Cardiac muscle cell (in vitro differentiated cells and primary cell): ENCODE measurements around the gene DOCK3. TPM values are rescaled to one million over a fixed set of nuclear protein-coding genes. Genes with fewer than 3 reads are reported as not detected.

Source experiments
- DNase-seq, 2 donors: peaks; one replicate each; pipeline versions ENCODE4 v3.0.0 to v3.0.0-alpha.2; 2010 to 2017; ENCODE audit warnings: low read depth in 1 of 2, low spot score in 1 of 2
- H3K27ac ChIP-seq: fragments of 200-600 bp; sonication (generic); 2 replicates; pipeline ENCODE4 v1.5.1; 2016
- H3K27me3 ChIP-seq: fragments of 200-600 bp; sonication (generic); 2 replicates; pipeline ENCODE4 v1.6.0; 2016; ENCODE audit warnings: control low read depth
- H3K36me3 ChIP-seq: fragments of 200-600 bp; sonication (generic); 2 replicates; pipeline ENCODE4 v1.5.1; 2016; ENCODE audit warnings: control low read depth
- H3K4me1 ChIP-seq: fragments of 200-600 bp; sonication (generic); 2 replicates; pipeline ENCODE4 v1.8.1; 2017; ENCODE audit warnings: low read depth, mild to moderate bottlenecking, mixed run types
- H3K4me3 ChIP-seq: fragments of 200-600 bp; sonication (generic); 2 replicates; pipeline ENCODE4 v1.5.1; 2016; ENCODE audit warnings: mild to moderate bottlenecking
- H3K9me3 ChIP-seq: fragments of 200-600 bp; sonication (generic); 2 replicates; pipeline ENCODE4 v1.5.1; 2017; ENCODE audit warnings: low read depth, mild to moderate bottlenecking, control low read depth
- polyA plus RNA-seq: library from polyadenylated mRNA; unstranded; fragments of >200 nt; fragmentation: Nextera tagmentation; extraction: Ambion mirVana; gene quantifications from 2 replicates; pipeline ENCODE4 v1.2.1, GENCODE V29; 2016
- total RNA-seq: library from RNA; depleted of rRNA; stranded (reverse); fragments of >200 nt; gene quantifications from 2 replicates; pipeline ENCODE4 v1.2.3, GENCODE V29; 2016
- TF ChIP-seq, protein P1 (sequence below): IDR thresholded peaks from 2 replicates; pipeline ENCODE4 v1.5.1; 2012; ENCODE audit warnings: low read depth, mild to moderate bottlenecking, low read length

DOCK3 gene
- total and polyA plus RNA-seq, 2 experiments from 2014 or later = 0.56 to 1.3 TPM

DNA sequence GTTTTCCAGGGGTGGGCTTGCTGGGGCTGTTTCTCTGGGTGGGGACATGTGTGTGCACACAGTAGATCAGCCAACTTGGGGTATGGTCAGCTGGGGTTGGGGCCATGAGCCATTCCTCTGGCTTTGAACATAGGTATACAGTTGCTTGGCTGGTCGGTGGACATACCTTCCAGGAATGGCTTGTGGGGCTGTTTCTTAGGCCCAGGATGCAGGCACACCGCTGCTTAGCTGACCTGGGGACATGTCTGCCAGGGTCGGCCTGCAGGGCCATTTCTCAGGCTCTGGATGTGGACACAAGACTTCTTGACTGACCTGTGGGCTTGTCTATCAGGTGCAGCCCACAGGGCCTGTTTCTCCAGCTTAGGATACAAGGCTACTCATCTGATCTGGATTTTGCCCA, 130.6 kb downstream of the DOCK3 start:
- H3K27me3 ChIP-seq = no peaks in the 10 kb centered on the region
- H3K27ac ChIP-seq = no peak overlapping the region
- no peaks in the 10 kb centered on the region for H3K36me3 ChIP-seq
- no peak overlapping the region for H3K4me3 ChIP-seq
- TF ChIP-seq, protein P1, sequence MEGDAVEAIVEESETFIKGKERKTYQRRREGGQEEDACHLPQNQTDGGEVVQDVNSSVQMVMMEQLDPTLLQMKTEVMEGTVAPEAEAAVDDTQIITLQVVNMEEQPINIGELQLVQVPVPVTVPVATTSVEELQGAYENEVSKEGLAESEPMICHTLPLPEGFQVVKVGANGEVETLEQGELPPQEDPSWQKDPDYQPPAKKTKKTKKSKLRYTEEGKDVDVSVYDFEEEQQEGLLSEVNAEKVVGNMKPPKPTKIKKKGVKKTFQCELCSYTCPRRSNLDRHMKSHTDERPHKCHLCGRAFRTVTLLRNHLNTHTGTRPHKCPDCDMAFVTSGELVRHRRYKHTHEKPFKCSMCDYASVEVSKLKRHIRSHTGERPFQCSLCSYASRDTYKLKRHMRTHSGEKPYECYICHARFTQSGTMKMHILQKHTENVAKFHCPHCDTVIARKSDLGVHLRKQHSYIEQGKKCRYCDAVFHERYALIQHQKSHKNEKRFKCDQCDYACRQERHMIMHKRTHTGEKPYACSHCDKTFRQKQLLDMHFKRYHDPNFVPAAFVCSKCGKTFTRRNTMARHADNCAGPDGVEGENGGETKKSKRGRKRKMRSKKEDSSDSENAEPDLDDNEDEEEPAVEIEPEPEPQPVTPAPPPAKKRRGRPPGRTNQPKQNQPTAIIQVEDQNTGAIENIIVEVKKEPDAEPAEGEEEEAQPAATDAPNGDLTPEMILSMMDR = no peak
- no peaks in the 10 kb centered on the region for H3K9me3 ChIP-seq
- DNase-seq = no peak
- H3K4me1 ChIP-seq = no peaks in the 10 kb centered on the region

DNA sequence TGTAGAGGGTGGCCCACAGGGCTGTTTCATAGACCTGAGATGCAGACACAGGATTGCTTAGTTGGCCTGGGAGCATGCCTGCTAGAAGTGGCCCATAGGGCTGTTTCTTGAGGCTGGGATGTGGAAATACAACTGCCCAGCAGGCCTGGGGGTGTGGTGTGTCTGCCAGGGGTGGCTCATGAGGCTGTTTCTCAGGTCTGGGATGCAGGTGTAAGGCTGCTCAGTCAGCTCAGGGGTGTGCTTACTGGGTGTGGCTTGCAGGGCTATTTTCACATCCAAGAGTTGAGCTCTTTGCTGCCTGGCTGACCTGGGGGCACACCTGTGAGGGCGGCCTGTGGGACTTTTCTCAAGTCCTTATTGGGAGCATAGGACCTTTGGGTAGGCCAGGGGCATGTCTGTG, 131.3 kb downstream of the DOCK3 start:
- Histone ChIP-seq H3K4me1 (no peaks in the 10 kb centered on the region), H3K27ac (no peak overlapping the region), H3K4me3 (no peak overlapping the region), H3K9me3 (no peaks in the 10 kb centered on the region), H3K36me3 (no peaks in the 10 kb centered on the region), H3K27me3 (no peaks in the 10 kb centered on the region)
- DNase-seq = no peak
- TF ChIP-seq, protein P1 = no peak

DNA sequence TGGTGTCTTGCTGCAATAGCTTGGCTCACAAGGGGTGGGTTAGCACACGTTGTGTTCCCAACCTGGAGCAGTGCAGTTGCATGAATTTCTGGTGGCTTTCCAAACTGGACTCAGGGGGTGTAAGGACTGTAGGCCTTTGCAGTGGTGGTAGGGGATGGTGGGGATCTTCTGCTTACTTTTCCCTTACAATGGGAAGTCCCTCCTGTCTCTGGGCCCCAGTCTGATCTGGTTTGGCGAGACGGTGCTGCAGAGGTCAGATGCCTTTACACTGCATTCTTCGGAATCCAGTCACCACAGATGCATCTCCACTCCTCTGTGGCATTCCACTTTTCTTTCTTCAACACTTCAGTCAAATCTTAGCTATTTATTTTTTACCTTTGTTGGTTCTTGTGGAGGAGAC, 132.1 kb downstream of the DOCK3 start:
- DNase-seq = peak in 1 of 2 donors; percentile 4
- H3K4me1 ChIP-seq = no peaks in the 10 kb centered on the region
- no peaks in the 10 kb centered on the region for H3K27me3 ChIP-seq
- H3K4me3 ChIP-seq = no peak overlapping the region
- H3K27ac ChIP-seq = peak overlapping the region; percentile 45
- TF ChIP-seq, protein P1 = no peak
- no peaks in the 10 kb centered on the region for H3K36me3 ChIP-seq
- no peaks in the 10 kb centered on the region for H3K9me3 ChIP-seq

DNA sequence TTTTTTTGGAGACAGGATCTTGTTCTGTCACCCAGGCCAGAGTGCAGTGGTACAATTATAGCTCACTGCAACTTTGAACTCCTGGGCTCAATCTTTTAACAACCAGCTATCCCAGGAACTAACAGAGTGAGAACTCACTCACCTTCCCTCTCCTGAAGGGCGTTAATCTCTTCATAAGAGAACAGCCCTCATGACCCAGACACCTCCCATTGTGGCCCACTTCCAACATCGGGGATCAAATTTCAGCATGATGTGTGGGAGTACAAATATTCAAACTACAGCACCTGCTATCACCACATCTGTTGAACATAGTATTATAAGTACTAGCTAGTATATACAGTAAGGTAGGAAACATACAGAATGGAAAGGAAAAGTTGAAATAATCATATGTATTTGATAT, 132.5 kb downstream of the DOCK3 start:
- DNase-seq = no peak
- TF ChIP-seq, protein P1 = no peak
- H3K4me3 ChIP-seq = no peak overlapping the region
- no peaks in the 10 kb centered on the region for H3K4me1 ChIP-seq
- H3K9me3 ChIP-seq = no peaks in the 10 kb centered on the region
- no peaks in the 10 kb centered on the region for H3K27me3 ChIP-seq
- H3K27ac ChIP-seq = peak overlapping the region; percentile 45
- H3K36me3 ChIP-seq = no peaks in the 10 kb centered on the region

DNA sequence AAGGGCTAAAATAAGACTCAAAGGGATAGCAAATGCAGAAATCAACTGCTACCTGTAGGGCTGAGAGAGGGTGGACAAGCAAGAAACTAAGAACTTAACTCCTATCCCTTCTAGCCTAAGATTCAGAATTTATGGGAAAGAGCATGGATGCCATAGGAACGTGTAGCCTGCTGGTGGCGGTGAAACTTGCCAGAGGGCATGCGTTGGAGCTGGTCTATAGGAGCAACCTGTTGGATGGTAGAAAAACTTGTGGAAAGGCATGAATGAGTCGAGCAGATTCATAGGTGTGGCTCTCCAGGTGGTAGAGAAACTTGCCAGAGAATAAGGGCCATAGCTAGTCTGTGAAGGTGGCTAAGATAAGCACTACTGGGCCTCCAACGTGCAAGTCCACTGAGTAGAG, 137.2 kb downstream of the DOCK3 start:
- Histone ChIP-seq H3K27ac (no peak overlapping the region), H3K27me3 (no peaks in the 10 kb centered on the region), H3K36me3 (no peaks in the 10 kb centered on the region), H3K9me3 (no peaks in the 10 kb centered on the region), H3K4me1 (no peaks in the 10 kb centered on the region), H3K4me3 (no peak overlapping the region)
- TF ChIP-seq, protein P1 = no peak
- no peak for DNase-seq

DNA sequence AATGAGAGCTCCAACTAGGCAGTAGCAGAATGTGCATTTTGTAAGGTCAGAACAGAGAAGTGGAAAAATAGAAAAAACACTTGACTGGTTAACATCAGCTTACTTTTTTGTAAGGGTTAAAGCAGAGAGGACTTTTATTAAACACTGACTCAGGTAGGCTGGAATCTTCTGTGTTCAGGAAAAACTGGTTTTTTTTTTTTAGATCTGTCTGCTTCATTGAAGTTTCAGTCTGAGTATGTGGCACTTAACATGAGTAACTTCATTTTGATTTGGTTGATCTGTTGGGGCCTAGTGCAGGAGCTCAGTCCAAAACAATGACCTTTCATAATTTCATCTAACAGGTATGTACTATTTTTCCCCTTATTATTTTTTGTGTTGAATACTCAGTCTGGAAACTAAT, 141.1 kb downstream of the DOCK3 start:
- no peak overlapping the region for H3K27ac ChIP-seq
- H3K36me3 ChIP-seq = no peaks in the 10 kb centered on the region
- TF ChIP-seq, protein P1 = no peak
- no peaks in the 10 kb centered on the region for H3K9me3 ChIP-seq
- no peaks in the 10 kb centered on the region for H3K27me3 ChIP-seq
- no peak for DNase-seq
- H3K4me1 ChIP-seq = no peaks in the 10 kb centered on the region
- H3K4me3 ChIP-seq = no peak overlapping the region
